AG04450 (cell line): ENCODE results near the gene DOK5. TPM values are rescaled to one million over a fixed set of nuclear protein-coding genes. Genes with fewer than 3 reads are reported as not detected.

ENCODE experiments used
- CTCF ChIA-PET: fragments of 300-600, 350-600 bp; formaldehyde crosslinking; extraction: SDS; loops from one replicate; lab custom pipeline; 2022; ENCODE audit warnings: antibody characterized with exemption, inconsistent platforms; lab: Charles Lee
- POLR2A ChIA-PET: fragments of 350-600 bp; formaldehyde crosslinking; extraction: SDS; loops from one replicate; lab custom pipeline; 2021; ENCODE audit warnings: antibody characterized with exemption, inconsistent platforms; lab: Yijun Ruan, JAX
- DNase-seq: peaks from one replicate; pipeline ENCODE4 v3.0.0-alpha.2; 2011; ENCODE audit warnings: low read depth, low spot score
- H3K27ac ChIP-seq: one replicate; pipeline ENCODE4 v1.5.1; 2012; ENCODE audit warnings: low read depth, low read length, control low read depth
- H3K27me3 ChIP-seq: one replicate; pipeline ENCODE4 v1.6.0; 2012; ENCODE audit warnings: low read length; ENCODE audit not compliant: control insufficient read depth, insufficient read depth
- H3K4me3 ChIP-seq: 2 replicates; pipeline ENCODE4 v1.5.1; 2011; ENCODE audit warnings: mild to moderate bottlenecking, low read depth, low read length, control low read depth
- H3K9me3 ChIP-seq: 2 replicates; pipeline ENCODE4 v1.5.1; 2012; ENCODE audit warnings: low read length; ENCODE audit not compliant: control insufficient read depth, insufficient read depth
- polyA plus RNA-seq: library from polyadenylated mRNA; depleted of rRNA; stranded (reverse); fragments of >200 nt; gene quantifications from 2 replicates; pipeline ENCODE4 v1.2.3, GENCODE V29; 2011
- TF ChIP-seq, protein P1 (sequence below): IDR thresholded peaks from 2 replicates; pipeline ENCODE4 v1.5.1; 2011; ENCODE audit warnings: low read depth, low read length, control low read depth, inconsistent platforms

The DOK5 gene
- polyA plus RNA-seq, 1 experiment, result 1.9 TPM

DNA sequence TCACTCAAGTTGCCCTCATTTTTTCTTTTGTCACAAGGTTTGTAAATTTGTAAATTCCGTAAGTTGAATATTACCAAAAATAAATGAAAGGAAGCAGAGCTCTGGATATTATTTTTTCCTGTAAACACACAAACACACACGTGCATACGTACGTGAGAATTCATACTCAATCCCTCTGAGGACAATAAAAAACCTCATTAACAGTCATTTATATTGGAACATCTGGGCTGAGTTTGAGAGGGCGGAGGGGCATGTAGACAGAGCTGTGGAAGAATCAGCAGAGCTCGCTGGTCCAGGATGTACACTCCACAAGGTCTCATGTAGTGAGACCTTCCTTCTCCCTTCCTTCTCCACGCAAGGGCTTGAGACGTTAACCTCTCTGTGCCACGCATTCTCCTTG lies 24.2 kb upstream of the DOK5 start:
- TF ChIP-seq, protein P1, sequence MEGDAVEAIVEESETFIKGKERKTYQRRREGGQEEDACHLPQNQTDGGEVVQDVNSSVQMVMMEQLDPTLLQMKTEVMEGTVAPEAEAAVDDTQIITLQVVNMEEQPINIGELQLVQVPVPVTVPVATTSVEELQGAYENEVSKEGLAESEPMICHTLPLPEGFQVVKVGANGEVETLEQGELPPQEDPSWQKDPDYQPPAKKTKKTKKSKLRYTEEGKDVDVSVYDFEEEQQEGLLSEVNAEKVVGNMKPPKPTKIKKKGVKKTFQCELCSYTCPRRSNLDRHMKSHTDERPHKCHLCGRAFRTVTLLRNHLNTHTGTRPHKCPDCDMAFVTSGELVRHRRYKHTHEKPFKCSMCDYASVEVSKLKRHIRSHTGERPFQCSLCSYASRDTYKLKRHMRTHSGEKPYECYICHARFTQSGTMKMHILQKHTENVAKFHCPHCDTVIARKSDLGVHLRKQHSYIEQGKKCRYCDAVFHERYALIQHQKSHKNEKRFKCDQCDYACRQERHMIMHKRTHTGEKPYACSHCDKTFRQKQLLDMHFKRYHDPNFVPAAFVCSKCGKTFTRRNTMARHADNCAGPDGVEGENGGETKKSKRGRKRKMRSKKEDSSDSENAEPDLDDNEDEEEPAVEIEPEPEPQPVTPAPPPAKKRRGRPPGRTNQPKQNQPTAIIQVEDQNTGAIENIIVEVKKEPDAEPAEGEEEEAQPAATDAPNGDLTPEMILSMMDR, result no peak
- ChIA-PET CTCF (no interaction called here), POLR2A (no interaction called here)

DNA sequence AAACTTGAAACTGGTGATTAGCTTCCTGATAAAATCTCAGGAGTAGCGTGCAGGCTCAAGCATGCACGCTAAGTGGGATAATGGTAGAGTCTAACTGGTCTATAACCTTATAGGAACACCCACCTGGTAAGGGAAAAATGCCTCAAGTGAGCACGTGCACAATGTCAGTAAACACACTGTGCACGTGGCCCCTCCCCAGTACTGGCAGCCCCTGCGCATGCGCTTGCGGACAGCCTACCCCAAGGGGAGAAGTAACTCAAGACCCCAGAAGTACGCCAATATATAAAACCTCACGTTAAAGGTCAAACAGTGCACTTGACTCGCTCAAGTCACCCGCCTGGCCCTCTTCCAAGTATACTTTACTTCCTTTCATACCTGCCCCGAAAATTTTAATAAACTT lies 23.1 kb upstream of the DOK5 start:
- H3K4me3 ChIP-seq, result no peak overlapping the region
- peak overlapping the region; percentile 11 for H3K27ac ChIP-seq
- DNase-seq, result no peak
- H3K9me3 ChIP-seq, result no peaks in the 10 kb centered on the region
- TF ChIP-seq, protein P1, result no peak
- CTCF ChIA-PET, result no interaction called here
- POLR2A ChIA-PET, result no interaction called here
- H3K27me3 ChIP-seq, result no peaks in the 10 kb centered on the region

More for the DNA sequence above, 24.2 kb upstream of the DOK5 start:
- H3K27ac ChIP-seq, result no peak overlapping the region
- H3K27me3 ChIP-seq, result no peaks in the 10 kb centered on the region
- no peak overlapping the region for H3K4me3 ChIP-seq
- no peaks in the 10 kb centered on the region for H3K9me3 ChIP-seq
- no peak for DNase-seq

DNA sequence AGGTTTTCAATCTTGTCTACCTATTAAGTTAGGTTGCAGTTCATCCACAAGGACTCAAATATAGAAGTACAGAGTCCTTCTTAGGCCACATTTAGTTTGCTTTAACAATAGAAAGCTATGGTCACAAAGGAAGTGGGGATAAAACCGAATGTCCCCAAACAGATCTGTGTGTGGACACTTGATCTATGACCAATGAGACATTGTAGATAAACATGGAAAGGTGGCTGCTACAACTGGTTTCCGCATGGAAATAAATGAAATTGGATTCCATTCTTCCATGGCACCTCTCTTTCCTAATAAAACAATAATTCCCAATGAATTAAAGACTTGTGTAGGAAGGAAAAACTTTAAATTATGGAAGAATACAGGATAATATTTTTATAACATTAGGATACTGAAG lies 20.4 kb upstream of the DOK5 start:
- TF ChIP-seq, protein P1, result no peak
- ChIA-PET POLR2A (no interaction called here), CTCF (no interaction called here)
- DNase-seq, result no peak
- no peaks in the 10 kb centered on the region for H3K27me3 ChIP-seq
- no peak overlapping the region for H3K27ac ChIP-seq
- H3K4me3 ChIP-seq, result no peak overlapping the region
- no peaks in the 10 kb centered on the region for H3K9me3 ChIP-seq

- ChIA-PET POLR2A (no interaction called here), CTCF (no interaction called here)
- TF ChIP-seq, protein P1, result no peak
- H3K9me3 ChIP-seq, result no peaks in the 10 kb centered on the region
- H3K27me3 ChIP-seq, result no peaks in the 10 kb centered on the region
- no peak overlapping the region for H3K4me3 ChIP-seq
- DNase-seq, result no peak
- no peak overlapping the region for H3K27ac ChIP-seq
Measured at GRCh38 chr20:54456423-54456822, 19.0 kb upstream of the DOK5 start.

- DNase-seq, result no peak
- CTCF ChIA-PET, result interaction anchor here (0.7 kb wide), 1 partner anchor 12 kb away, joined by 8 read pairs; no protein-coding TSS in a partner anchor
- POLR2A ChIA-PET, result no interaction called here
- Histone ChIP-seq H3K27me3 (no peaks in the 10 kb centered on the region), H3K9me3 (no peaks in the 10 kb centered on the region), H3K4me3 (no peak overlapping the region), H3K27ac (no peak overlapping the region)
- TF ChIP-seq, protein P1, result no peak
Measured at GRCh38 chr20:54456961-54457360, 18.4 kb upstream of the DOK5 start.
